HG03565 (cell line): ENCODE measurements around the gene DCD.
A peak's percentile ranks its signal among the peaks of the same experiment; 100 is the strongest.

Experiments used
- ATAC-seq: cut with Tn5 transposase; IDR thresholded peaks from one replicate; pipeline ENCODE4 v1.9.1; 2021; ENCODE audit warnings: mild to moderate bottlenecking, moderate library complexity; ENCODE audit not compliant: unreplicated experiment

Gene DCD

DNA sequence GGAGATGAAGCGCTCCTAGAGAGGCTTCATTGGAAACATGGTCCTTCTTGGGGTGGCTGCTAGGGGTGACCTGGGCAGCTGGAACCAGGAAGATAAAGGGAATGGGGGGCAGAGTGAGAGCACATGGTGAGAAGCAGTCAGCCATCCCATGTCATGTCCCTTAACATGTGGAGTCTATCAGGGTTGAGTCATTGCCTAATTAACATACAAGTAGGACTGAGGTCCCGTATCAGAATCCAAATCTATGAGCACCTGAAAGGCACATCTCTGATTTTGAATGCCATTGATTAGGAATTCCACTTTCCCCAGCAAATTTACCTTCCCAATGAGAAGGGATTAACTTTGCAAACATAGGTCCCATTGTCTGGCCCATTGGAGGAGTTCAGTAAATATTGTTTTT is 39.4 kb downstream of the DCD start:
- ATAC-seq: no peak

DNA sequence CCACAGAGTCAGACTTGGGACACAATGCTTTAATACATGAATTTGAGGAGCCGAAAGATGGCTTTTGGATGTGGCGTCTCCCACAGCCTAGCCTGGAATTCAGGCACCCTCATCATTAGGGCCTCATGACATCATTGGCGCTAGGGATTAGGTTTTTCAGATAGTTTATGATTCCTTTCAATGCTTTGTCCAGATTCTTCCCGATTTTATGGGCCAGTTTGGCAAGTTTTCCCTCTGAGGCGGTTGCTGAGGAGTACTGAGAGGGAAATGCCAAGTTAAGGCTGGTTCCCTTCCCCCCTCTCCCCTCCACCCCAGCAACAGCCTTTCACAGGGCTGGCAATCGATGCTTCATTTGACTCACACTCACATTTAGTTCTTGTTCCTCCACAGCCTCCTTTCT is 40.0 kb downstream of the DCD start:
- no peak for ATAC-seq

DNA sequence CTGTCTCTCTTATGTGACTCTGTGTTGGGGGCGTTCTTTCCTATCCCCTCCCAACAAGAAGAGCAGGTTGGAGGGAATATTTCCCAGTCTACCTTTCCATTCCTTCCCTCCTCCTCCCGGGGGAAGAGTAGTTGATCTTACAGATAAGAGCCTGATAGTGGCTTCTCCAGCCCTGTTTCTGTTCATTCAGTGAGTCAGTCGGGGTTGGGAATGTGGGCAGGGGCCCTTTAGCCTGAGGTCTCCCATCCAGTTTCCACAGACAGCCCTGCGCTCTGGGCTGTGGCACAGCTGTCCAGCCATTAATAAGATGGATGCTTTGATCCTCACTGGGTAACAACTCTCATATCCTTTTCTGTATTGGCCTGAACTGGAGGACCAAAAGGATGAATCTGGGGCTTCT is 41.6 kb downstream of the DCD start:
- ATAC-seq: no peak

DNA sequence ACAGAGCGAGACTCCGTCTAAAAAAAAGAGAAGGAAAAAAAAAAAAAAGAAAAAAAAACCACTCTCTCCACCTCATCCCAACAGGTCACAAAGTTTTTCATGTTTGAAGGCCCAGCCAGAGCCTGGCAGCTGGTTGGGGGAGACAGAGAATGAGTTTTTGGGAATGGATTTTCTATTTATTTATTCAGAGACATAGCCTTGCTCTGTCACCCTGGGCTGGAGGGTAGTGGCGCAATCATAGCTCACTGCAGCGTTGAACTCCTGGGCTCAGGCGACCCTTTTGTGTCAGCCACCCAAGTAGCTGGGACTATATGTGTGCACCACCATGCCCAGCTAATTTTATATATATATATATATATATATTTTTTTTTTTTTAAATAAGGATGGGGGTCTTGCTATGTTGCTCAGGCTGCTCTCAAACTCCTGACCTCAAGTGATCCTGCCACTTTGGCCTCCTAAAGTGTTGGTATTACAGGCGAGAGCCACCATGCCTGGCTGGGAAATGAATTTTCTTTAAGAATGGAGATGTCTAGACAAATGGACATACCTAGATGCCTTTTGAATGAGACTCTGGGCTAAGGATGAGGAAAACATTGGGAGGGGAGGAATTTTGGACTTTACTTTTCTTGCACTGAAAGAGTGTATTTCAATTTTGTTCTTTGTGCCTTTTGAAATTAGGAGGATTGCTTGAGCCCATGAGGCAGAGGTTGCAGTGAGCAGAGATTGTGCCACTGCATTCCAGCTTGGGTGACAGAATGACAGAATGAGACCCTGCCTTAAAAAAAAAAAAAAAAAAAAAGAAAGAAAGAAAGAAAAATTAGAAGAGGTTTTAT is 42.8 kb downstream of the DCD start:
- no peak for ATAC-seq

DNA sequence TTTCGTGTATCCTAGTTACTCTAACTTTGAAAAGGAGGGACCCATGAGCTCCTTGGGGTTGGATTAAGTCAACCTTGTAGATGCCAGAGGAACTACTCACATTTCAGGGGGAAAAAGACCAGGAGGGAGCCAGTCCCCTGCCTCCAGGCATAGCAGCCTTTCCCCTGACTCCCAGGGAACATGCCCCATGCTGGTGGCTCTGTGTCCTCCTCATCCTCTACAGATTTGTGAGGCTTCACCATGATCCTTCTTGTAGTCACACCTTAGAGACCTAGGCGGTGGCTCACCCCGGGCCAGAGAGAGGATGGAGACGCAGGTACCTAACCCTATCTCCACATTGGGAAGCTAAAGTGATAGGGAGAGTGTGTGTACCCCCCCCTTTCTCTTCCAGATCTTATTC is 43.7 kb downstream of the DCD start:
- no peak for ATAC-seq

DNA sequence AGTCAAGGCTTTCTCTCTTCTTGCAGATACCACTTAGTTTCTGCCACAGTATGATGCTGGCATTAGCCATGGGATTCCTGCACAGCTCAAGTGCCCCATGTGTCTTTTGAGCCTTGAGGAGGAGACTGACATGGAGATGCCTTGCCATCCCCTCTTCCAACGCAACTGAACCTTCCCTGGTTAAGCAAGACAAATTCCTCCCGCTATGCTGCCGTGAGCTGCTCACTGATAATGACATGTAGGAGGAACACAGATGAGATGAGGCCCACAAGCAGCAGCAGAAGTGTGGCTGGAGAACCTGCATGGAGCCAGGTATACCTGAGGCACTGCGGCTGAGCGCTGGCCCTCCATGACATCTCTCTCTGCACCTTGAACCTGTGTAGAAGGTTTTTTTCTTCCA is 44.3 kb downstream of the DCD start:
- no peak for ATAC-seq

DNA sequence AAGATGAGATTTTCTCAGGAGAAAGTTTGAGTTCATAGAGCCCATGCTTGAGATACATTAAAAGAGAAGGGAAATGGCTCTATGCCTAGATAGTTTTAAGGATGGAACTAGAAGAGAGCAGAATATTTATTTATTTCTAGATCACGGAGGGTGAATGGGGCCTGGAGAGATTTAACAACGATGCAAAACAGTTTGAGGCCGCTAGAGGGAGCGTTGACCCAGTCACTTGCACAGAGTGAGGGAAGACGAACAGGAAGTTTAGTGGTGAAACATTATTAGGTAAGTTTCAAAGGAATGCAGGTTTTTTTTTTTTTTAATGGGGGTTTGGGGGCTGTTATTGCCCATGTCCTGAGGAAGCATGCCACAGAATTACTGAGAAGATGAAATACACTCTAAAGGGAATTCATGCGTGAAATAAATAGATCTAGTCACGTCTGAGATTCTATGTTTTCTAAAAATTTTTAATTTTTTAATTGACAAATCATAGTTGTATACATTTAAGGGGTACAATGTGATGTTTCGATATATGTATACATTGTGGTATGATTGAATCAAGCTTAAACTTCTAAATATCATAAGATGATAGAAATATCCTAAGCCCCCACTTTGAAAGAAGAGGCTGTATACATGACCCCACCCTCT is 44.9 kb downstream of the DCD start:
- ATAC-seq: peak; percentile 93

DNA sequence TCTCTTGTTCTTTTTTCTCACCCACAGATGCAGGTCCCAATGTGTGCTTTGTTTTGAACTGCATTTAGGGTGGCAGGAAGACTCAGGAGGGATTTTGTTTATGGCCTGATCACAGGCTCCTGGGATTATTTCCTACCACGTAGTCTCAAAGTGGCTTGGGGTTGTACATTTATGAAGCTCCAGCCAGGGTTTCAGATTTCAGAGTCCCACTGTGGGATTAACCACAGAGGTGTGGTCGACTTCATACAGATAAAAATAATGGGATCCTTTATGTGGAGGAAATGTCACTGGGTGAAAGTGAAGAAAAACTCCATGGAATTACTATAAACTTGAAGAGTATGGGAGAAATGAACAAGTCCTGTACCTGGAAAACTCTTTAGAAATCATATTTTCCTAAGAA is 45.5 kb downstream of the DCD start:
- no peak for ATAC-seq

DNA sequence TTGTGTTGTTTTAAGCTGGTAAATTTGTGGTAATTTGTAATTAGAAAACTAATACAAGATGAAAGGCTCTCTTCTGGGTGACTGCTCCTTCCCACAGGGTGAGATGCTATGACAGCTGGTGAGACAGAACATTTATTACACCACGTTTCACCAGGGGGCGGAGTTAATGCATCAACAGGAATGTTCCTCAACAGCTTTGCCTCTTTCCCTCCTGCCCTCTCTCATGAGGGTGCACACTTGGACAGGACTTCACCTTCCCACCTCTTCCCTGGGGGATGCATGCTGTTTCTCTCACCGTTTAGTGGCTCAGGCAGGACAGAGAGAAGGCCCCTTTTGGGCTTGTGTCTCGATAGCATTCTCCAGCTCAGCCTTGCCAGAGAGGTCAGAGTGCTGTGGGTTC is 46.3 kb downstream of the DCD start:
- ATAC-seq: no peak

DNA sequence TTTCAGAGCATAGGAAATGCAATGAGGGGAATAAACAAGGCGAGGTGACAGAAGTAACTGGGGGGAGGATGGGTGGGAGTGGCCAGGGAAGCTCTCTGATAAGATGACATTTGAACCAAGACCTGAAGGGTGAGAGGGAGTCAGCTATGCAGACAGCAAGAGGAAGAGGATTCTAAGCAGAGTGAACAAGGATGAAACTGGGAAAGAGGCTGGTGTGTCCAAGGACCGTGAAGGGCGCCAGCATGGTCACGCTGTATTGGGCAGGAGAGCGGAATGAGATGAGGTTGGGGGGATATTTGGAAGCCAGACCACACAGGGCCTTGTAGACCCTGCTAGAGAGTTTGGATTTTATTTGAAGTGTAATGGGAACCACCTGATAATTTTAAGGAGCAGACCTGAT is 49.2 kb downstream of the DCD start:
- ATAC-seq: no peak

DNA sequence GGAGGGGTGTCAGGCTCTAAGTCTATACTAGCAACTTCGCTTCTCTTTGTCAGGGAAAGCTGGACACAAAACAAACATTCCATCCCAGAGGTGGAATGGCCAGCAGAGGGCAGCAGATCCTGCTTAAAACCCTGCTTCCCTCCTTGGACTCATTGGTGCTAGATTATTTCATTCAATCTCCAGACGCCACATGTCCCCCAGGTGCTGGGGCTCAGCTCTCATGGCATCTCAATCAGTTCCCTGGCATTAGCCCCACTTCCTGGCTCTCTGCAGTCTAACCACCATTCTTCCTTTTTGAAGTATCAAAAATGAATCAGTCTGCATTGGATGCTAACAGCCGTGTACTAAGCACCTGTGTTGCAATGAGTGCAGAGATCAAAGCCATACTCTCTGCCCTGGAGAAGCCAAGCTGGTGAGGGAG is 51.6 kb downstream of the DCD start:
- no peak for ATAC-seq

DNA sequence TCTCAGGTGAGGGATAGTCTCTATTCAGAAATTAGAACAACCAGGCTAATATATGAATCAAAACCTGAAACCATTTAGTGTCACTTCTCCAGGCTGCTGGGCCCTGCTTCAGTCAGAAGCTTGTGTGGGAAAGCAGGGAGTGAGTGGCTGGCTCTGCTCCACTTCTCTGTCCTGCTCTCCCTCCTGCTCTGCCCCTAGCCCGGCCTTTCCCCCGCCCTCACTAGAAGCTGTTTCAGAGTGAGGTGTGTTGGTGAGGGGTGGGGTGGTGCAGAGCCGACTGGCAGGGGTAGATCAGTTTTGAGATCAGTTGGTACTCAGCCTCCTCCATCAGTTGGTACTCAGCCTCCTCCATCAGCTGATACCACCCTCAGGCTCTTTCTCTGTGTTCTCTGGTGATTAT is 52.7 kb downstream of the DCD start:
- ATAC-seq: no peak
